Gastrocnemius medialis (tissue), 4 donors: ENCODE data around the gene HSPA14. TPM values are rescaled to one million over a fixed set of nuclear protein-coding genes. Genes with fewer than 3 reads are reported as not detected.

ENCODE experiments used
- ATAC-seq, 2 donors: fragments of 150-250 bp; one replicate each; pipeline ENCODE4 v1.9.1; 2016
- DNase-seq, 2 donors: peaks; one replicate each; pipeline ENCODE4 v3.0.0-alpha.2; 2019
- H3K27ac ChIP-seq, 4 donors: fragments of 200-600 bp; sonication (generic); 1 replicate in 1 of 4; 2 replicates in 3 of 4; pipeline ENCODE4 v1.5.1; 2016 to 2018; ENCODE audit warnings: mild to moderate bottlenecking in 2 of 4, moderate library complexity in 1 of 4
- H3K27me3 ChIP-seq, 3 donors: fragments of 200-600 bp; sonication (generic) in 2 of 3; 1 replicate in 1 of 3; 2 replicates in 2 of 3; pipeline versions ENCODE4 v1.5.1 to v1.6.0; 2016 to 2019; ENCODE audit warnings: mild to moderate bottlenecking in 1 of 3, moderate library complexity in 1 of 3
- H3K36me3 ChIP-seq, 2 donors: fragments of 200-600 bp; sonication (generic) in 1 of 2; one replicate each; pipeline ENCODE4 v1.5.1; 2017 to 2018
- H3K4me1 ChIP-seq, 2 donors: fragments of 200-600 bp; sonication (generic) in 1 of 2; one replicate each; pipeline ENCODE4 v1.5.1; 2016 to 2017; ENCODE audit warnings: mild to moderate bottlenecking in 2 of 2
- H3K4me3 ChIP-seq, 4 donors: fragments of 200-600 bp; sonication (generic) in 3 of 4; 1 replicate in 1 of 4; 2 replicates in 3 of 4; pipeline ENCODE4 v1.5.1; 2016 to 2019; ENCODE audit warnings: mild to moderate bottlenecking in 2 of 4
- H3K9me3 ChIP-seq, 3 donors: fragments of 200-600 bp; sonication (generic) in 2 of 3; 1 replicate in 1 of 3; 2 replicates in 2 of 3; pipeline ENCODE4 v1.5.1; 2016 to 2019
- POLR2A ChIP-seq, 2 donors: fragments of 450-650 bp; IDR thresholded peaks; one replicate each; pipeline ENCODE4 v1.6.1; 2017; ENCODE audit warnings: antibody characterized with exemption in 2 of 2, mild to moderate bottlenecking in 2 of 2, moderate library complexity in 2 of 2
- in situ Hi-C, 4 donors: fragments of 200-750 bp; cut with MboI; loops; one replicate each; pipeline versions ENCODE4 v1.15.0 to v1.8.0; 2017; ENCODE audit warnings: low sequenced_read_pairs in 4 of 4
- intact Hi-C: fragments of 100-400 bp; cut with DNase I; formaldehyde crosslinking; loops from one replicate; pipeline ENCODE4 v1.15.1; 2023; ENCODE audit warnings: low total_unique reads
- total RNA-seq, 4 donors: library from RNA; depleted of rRNA; stranded (reverse); fragments of >200 nt; gene quantifications; one replicate each; pipeline versions ENCODE4 v1.1.0 to v1.2.3, GENCODE V29; 2016
- TF ChIP-seq, protein P1 (sequence below), 5 experiments: fragments of 450-650 bp in 3 of 5; fragments of 200-600 bp in 2 of 5; sonication (generic) in 2 of 5; IDR thresholded peaks in 4 of 5; conservative IDR thresholded peaks in 1 of 5; 1 replicate in 4 of 5; 2 replicates in 1 of 5; pipeline ENCODE4 v1.5.1; 2016 to 2019; ENCODE audit warnings: antibody characterized with exemption in 5 of 5, mild to moderate bottlenecking in 3 of 5, moderate library complexity in 3 of 5

HSPA14 gene
- total RNA-seq, 4 donors from 2014 or later, result 17.7 to 25.5 (median 22.1) TPM

DNA sequence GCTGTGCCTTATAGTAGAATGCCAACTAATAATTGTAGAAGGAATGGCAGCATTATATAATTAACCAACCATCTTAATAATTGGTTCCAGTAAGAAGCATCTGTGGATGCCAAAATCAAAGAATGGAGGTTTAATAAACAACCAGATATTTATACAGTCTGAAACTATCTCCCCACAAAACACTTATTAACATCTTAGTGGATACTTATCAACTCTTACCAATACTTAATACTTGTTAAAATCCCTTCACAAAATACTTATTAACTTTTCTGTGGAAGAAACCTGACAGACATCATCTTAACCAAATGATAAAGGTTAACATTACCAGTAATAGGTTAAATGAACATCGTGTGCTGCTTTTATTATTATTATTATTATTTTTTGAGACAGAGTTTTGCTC, 34.3 kb upstream of the HSPA14 start:
- no peaks in the 10 kb centered on the region for H3K36me3 ChIP-seq
- no peak overlapping the region for H3K4me3 ChIP-seq
- no peaks in the 10 kb centered on the region for H3K27me3 ChIP-seq
- in situ Hi-C loops, result no loop called here
- ATAC-seq (no peak), DNase-seq (no peak)
- TF ChIP-seq POLR2A (IDR thresholded peaks at IDR 0.05), result no peak
- TF ChIP-seq, protein P1, sequence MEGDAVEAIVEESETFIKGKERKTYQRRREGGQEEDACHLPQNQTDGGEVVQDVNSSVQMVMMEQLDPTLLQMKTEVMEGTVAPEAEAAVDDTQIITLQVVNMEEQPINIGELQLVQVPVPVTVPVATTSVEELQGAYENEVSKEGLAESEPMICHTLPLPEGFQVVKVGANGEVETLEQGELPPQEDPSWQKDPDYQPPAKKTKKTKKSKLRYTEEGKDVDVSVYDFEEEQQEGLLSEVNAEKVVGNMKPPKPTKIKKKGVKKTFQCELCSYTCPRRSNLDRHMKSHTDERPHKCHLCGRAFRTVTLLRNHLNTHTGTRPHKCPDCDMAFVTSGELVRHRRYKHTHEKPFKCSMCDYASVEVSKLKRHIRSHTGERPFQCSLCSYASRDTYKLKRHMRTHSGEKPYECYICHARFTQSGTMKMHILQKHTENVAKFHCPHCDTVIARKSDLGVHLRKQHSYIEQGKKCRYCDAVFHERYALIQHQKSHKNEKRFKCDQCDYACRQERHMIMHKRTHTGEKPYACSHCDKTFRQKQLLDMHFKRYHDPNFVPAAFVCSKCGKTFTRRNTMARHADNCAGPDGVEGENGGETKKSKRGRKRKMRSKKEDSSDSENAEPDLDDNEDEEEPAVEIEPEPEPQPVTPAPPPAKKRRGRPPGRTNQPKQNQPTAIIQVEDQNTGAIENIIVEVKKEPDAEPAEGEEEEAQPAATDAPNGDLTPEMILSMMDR (IDR thresholded peaks at IDR 0.05 in 4 of 5, conservative IDR thresholded peaks at IDR 0.05 in 1 of 5), result no peak
- H3K4me1 ChIP-seq, result no peaks in the 10 kb centered on the region
- H3K9me3 ChIP-seq, result no peaks in the 10 kb centered on the region
- H3K27ac ChIP-seq, result no peak overlapping the region
- intact Hi-C loops, result no loop called here

DNA sequence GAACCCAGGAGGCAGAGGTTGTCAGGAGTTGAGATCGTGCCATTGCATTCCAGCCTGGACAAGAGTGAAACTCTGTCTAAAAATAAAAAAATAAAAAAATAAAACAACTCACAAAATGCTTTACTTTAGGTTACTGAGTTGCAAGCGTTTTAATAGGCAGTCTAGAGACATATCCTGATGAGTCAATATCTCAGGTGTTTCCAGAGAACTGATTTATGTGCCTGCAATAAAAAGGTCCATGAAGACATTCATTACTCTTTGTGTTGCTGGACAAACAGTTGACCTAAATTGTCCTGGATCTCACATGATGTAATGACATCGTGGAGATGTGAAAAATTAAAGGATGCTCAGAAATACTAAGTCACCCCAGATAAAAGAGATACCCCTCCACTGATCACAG, 31.8 kb upstream of the HSPA14 start:
- DNase-seq, result no peak
- no peaks in the 10 kb centered on the region for H3K4me1 ChIP-seq
- H3K27me3 ChIP-seq, result no peaks in the 10 kb centered on the region
- TF ChIP-seq, protein P1 (IDR thresholded peaks at IDR 0.05 in 4 of 5, conservative IDR thresholded peaks at IDR 0.05 in 1 of 5), result no peak
- no peak for TF ChIP-seq POLR2A (IDR thresholded peaks at IDR 0.05)
- intact Hi-C loops, result no loop called here
- no peaks in the 10 kb centered on the region for H3K9me3 ChIP-seq
- H3K27ac ChIP-seq, result no peak overlapping the region
- ATAC-seq, result no peak
- in situ Hi-C loops, result no loop called here
- H3K4me3 ChIP-seq, result no peak overlapping the region
- no peaks in the 10 kb centered on the region for H3K36me3 ChIP-seq

DNA sequence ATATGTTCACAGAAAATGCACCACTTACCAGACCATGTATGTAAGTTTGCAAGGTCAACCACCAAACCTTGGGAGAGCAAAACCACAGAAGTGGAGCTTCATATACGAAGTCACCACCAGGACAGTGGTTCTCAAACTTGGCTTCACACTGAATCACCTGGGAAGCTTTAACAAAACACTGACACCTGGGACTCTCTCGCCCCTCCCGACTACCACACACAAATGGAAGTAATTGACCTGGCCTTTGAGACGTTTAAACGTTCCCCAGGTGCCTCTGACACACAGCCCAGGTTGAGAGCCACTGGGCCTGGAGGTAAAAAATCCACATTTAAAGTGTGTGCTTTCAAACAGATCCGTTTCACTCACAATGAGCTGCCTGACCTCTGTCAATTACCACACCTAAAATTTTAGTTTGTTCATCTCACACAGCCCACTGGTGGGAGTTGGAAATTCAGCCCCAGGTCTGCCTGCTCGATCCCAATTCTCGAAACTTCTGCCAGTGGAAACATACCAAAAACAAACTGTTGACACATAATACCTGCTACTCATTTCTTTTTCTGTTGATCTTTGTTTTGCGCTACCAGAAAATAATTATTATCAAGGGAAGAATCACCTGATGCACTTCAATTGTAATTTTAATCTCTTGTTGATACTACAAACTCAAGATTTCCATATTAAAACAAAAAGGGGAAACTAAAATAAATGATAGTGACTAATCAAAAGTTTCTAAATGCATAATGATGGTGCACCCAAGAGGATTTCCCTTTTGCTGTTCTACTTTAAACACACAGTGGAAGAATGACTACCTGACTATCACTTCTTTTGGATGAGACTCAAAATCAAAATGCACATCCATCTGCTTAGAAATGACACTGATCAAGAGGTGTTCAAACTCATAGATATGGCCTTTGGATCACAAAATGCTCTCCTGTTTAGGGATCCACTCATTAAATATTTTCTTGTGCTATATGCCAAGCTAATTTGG, 26.8 kb upstream of the HSPA14 start:
- intact Hi-C loops, result no loop called here
- Histone ChIP-seq H3K9me3 (no peaks in the 10 kb centered on the region), H3K27ac (no peak overlapping the region), H3K4me3 (no peak overlapping the region), H3K27me3 (no peaks in the 10 kb centered on the region), H3K36me3 (no peaks in the 10 kb centered on the region), H3K4me1 (no peaks in the 10 kb centered on the region)
- in situ Hi-C loops, result no loop called here
- no peak for ATAC-seq
- no peak for DNase-seq
- TF ChIP-seq, protein P1 (IDR thresholded peaks at IDR 0.05 in 4 of 5, conservative IDR thresholded peaks at IDR 0.05 in 1 of 5), result no peak

DNA sequence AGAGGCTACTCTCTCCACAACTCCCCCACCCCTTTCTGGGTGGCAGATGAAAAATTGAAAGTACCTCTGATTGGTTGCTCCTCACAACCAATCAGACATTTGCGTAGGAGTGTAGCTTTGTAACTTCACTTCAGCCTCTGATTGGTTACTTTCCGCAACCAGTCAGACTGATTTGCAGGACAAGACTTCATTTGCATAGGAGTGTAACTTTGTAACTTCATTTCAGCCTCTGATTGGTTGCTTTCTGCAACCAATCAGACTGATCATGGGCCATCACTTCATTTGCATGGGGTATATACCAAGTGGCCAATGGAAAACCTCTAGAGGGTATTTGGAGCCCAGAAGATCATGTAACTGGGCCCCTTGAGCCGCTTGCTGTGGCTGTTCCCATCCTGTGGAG, 25.8 kb upstream of the HSPA14 start:
- Histone ChIP-seq H3K27ac (no peak overlapping the region), H3K4me1 (no peaks in the 10 kb centered on the region), H3K9me3 (no peaks in the 10 kb centered on the region), H3K27me3 (no peaks in the 10 kb centered on the region), H3K36me3 (no peaks in the 10 kb centered on the region), H3K4me3 (no peak overlapping the region)
- DNase-seq (no peak), ATAC-seq (no peak)
- in situ Hi-C loops, result no loop called here
- intact Hi-C loops, result no loop called here
- TF ChIP-seq POLR2A (IDR thresholded peaks at IDR 0.05), result no peak
- TF ChIP-seq, protein P1 (IDR thresholded peaks at IDR 0.05 in 4 of 5, conservative IDR thresholded peaks at IDR 0.05 in 1 of 5), result no peak
